Stimulated activated CD8-positive, alpha-beta memory T cell treated with anti-CD3 and anti-CD28 coated beads, Interleukin-15, amount 100 ng/mL, for 48 hours (primary cell): ENCODE data around the gene CHID1.

ENCODE experiments used
- DNase-seq, 2 donors: peaks; one replicate each; pipeline ENCODE4 v3.0.0-alpha.2; 2020; ENCODE audit warnings: low read depth in 2 of 2

The CHID1 gene

GRCh38 chr11:910044-910588, 494 bp downstream of the CHID1 start:
- DNase-seq, result peak; percentile 15 to 25

- no peak for DNase-seq
Observed at GRCh38 chr11:909406-909805, 1.2 kb downstream of the CHID1 start.

- DNase-seq, result no peak
Observed at GRCh38 chr11:908273-908672, 2.3 kb downstream of the CHID1 start.

GRCh38 chr11:907668-908067, 2.9 kb downstream of the CHID1 start:
- DNase-seq, result no peak

- no peak for DNase-seq
Observed at GRCh38 chr11:905952-906351, 4.7 kb downstream of the CHID1 start.

- DNase-seq, result no peak
Observed at GRCh38 chr11:904380-904779, 6.2 kb downstream of the CHID1 start.

GRCh38 chr11:901452-902061, 9.1 kb downstream of the CHID1 start:
- DNase-seq, result no peak

- no peak for DNase-seq
Observed at GRCh38 chr11:900545-900944, 10.1 kb downstream of the CHID1 start.

GRCh38 chr11:899724-900123, 10.9 kb downstream of the CHID1 start:
- DNase-seq, result no peak

GRCh38 chr11:898540-899190, 11.9 kb downstream of the CHID1 start:
- no peak for DNase-seq

- no peak for DNase-seq
Observed at GRCh38 chr11:898143-898511, 12.5 kb downstream of the CHID1 start.

GRCh38 chr11:897253-898142, 13.1 kb downstream of the CHID1 start:
- DNase-seq, result no peak

GRCh38 chr11:895331-896110, 15.1 kb downstream of the CHID1 start:
- no peak for DNase-seq

- no peak for DNase-seq
Observed at GRCh38 chr11:894575-895201, 15.9 kb downstream of the CHID1 start.

- no peak for DNase-seq
Observed at GRCh38 chr11:893008-893654, 17.5 kb downstream of the CHID1 start.

GRCh38 chr11:890794-891540, 19.6 kb downstream of the CHID1 start:
- no peak for DNase-seq

GRCh38 chr11:889687-890475, 20.7 kb downstream of the CHID1 start:
- no peak for DNase-seq

- DNase-seq, result no peak
Observed at GRCh38 chr11:889257-889656, 21.4 kb downstream of the CHID1 start.
